AG09319 (cell line): ENCODE measurements around the gene MX1.

ENCODE experiments used
- DNase-seq: peaks from one replicate; pipeline ENCODE4 v3.0.0-alpha.2; 2010; ENCODE audit warnings: low read depth; ENCODE audit errors: extremely low read depth
- TF ChIP-seq, protein P1 (sequence below): IDR thresholded peaks from 2 replicates; pipeline ENCODE4 v1.5.1; 2011; ENCODE audit warnings: low read depth, mild to moderate bottlenecking, inconsistent platforms, low read length, moderate library complexity

The MX1 gene

GRCh38 chr21:41399246-41399800, 26.7 kb upstream of the MX1 start:
- no peak for DNase-seq
- TF ChIP-seq, protein P1, sequence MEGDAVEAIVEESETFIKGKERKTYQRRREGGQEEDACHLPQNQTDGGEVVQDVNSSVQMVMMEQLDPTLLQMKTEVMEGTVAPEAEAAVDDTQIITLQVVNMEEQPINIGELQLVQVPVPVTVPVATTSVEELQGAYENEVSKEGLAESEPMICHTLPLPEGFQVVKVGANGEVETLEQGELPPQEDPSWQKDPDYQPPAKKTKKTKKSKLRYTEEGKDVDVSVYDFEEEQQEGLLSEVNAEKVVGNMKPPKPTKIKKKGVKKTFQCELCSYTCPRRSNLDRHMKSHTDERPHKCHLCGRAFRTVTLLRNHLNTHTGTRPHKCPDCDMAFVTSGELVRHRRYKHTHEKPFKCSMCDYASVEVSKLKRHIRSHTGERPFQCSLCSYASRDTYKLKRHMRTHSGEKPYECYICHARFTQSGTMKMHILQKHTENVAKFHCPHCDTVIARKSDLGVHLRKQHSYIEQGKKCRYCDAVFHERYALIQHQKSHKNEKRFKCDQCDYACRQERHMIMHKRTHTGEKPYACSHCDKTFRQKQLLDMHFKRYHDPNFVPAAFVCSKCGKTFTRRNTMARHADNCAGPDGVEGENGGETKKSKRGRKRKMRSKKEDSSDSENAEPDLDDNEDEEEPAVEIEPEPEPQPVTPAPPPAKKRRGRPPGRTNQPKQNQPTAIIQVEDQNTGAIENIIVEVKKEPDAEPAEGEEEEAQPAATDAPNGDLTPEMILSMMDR = no peak

DNA sequence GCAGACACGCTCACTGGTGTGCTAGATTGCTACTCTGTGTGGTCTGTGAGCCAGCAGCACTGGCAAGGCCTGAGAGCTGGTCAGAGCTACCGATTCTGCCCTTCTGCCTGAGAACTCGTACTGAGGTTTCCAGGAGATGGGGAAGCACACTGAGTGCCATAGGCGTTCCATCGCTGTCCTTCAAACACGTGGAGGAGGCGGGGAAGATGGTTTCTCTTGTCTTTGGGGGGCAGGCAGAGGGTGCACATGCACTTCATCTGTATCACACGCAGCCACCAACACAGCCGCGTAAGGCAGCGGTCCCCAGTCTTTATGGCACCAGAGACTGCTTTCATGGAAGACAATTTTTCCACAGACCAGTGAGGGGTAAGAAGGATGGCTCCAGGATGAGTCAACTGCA, 23.8 kb upstream of the MX1 start:
- TF ChIP-seq, protein P1 = no peak
- DNase-seq = no peak

DNA sequence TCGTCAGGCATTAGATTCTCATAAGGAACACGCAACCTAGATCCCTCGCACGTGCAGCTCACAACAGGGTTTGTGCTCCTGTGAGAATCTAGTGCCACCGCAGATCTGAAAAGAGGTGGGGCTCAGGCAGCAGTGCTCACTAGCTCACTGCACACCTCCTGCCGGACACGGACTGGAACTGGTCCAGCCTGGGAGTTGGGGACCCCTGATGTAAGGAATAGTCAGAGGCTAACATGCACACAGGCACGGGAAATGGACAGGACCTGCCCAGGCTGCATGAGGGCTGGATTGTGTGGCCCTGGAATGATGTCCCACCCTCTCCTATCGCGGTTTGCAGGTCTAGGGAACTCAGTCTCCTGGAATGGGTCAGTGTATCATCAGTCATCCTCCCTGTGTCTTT, 23.2 kb upstream of the MX1 start:
- DNase-seq = no peak
- TF ChIP-seq, protein P1 = no peak

DNA sequence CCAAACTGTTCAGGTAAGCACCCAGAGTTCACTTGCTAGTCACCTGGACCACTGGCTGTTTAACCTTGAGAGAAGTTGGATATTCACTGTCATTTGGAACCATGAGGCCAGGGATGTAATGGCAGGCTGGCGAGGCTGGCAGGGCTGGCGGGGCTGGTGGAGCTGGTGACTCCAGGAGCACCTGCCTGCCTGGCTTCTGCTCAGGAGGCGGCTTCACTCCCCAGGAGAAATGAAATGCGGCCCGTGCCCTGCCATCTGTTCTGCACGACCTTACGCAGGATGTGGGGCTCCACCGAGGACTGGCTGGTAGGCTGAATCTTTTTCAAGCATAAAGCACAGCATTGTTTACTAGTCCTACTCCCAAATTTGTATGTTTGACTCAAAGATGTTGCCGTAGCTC, 22.7 kb upstream of the MX1 start:
- TF ChIP-seq, protein P1 = no peak
- no peak for DNase-seq

GRCh38 chr21:41403966-41404365, 22.1 kb upstream of the MX1 start:
- TF ChIP-seq, protein P1 = no peak
- DNase-seq = no peak

- TF ChIP-seq, protein P1 = no peak
- DNase-seq = no peak
Observed at GRCh38 chr21:41405321-41405720, 20.7 kb upstream of the MX1 start.

DNA sequence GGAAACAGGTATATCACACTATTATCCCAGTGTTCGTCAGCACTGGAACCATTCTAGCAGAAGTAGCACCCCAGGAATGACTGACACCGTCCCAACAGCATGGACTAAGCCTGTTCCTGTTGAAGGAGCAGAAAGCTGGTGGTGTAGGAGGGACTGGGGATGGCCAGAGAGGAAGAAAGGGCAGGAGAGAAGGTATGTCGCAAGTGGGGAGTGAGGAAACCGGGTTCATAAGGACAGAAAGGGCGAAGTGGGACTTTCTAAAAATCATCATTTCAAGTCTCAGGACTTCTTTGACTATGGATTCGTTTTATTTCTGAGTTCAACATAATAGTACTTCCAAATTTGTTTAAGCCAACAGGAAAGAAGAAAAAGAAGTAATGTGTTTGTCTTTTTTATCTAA, 19.7 kb upstream of the MX1 start:
- no peak for DNase-seq
- TF ChIP-seq, protein P1 = no peak
